IMR-90 (cell line): ENCODE data around the gene ROBO1. TPM values are rescaled to one million over a fixed set of nuclear protein-coding genes. Genes with fewer than 3 reads are reported as not detected.

Source experiments
- ATAC-seq: fragments of 200-7000 bp; cut with Tn5 transposase; 2 replicates; pipeline ENCODE4 v1.9.1; 2020; ENCODE audit warnings: low read depth, mild to moderate bottlenecking, moderate library complexity
- BruUV-seq: library from RNA; stranded (reverse); fragments of 400-500 nt; replicated peaks from 2 replicates; lab custom pipeline; 2021; lab: Mats Ljungman, UMichigan
- CTCF ChIA-PET: fragments of 300-600 bp; formaldehyde crosslinking; extraction: SDS; loops from one replicate; lab custom pipeline; 2021; ENCODE audit warnings: antibody characterized with exemption; lab: Yijun Ruan, JAX
- POLR2A ChIA-PET: fragments of 300-600 bp; sonication (Branson Sonifier 250); formaldehyde crosslinking; loops from one replicate; lab custom pipeline; 2022; ENCODE audit warnings: antibody characterized with exemption; ENCODE audit not compliant: unreplicated experiment; lab: Charles Lee
- DNase-seq: peaks from one replicate; pipeline ENCODE4 v3.0.0; 2013
- H2AFZ ChIP-seq: replicated peaks from 2 replicates; pipeline ENCODE3; 2013; ENCODE audit warnings: low read length, mild to moderate bottlenecking; ENCODE audit not compliant: poor library complexity
- H2AK5ac ChIP-seq: 2 replicates; pipeline ENCODE4 v1.6.1; 2013; ENCODE audit warnings: low read depth, low read length, inconsistent platforms
- H2AK9ac ChIP-seq: replicated peaks from 2 replicates; pipeline ENCODE3; 2013; ENCODE audit warnings: mild to moderate bottlenecking, low read depth, low read length, moderate library complexity; ENCODE audit not compliant: poor library complexity
- H2BK120ac ChIP-seq: 2 replicates; pipeline ENCODE4 v1.6.1; 2013; ENCODE audit warnings: low read depth, low read length, inconsistent platforms
- H2BK15ac ChIP-seq: 3 replicates; pipeline ENCODE4 v1.6.1; 2013; ENCODE audit warnings: low read depth, low read length, inconsistent platforms
- H2BK20ac ChIP-seq: 2 replicates; pipeline ENCODE4 v1.6.1; 2013; ENCODE audit warnings: low read depth, mild to moderate bottlenecking, inconsistent platforms, low read length, moderate library complexity
- H2BK5ac ChIP-seq: 2 replicates; pipeline ENCODE4 v1.6.1; 2013; ENCODE audit warnings: mild to moderate bottlenecking, low read depth, low read length, inconsistent platforms; ENCODE audit not compliant: poor library complexity, severe bottlenecking
- H3K14ac ChIP-seq: replicated peaks from 2 replicates; pipeline ENCODE4 v1.6.1; 2013; ENCODE audit warnings: low read depth, low read length, inconsistent platforms
- H3K18ac ChIP-seq: 2 replicates; pipeline ENCODE4 v1.6.1; 2013; ENCODE audit warnings: low read depth, low read length, control low read depth
- H3K23ac ChIP-seq: 2 replicates; pipeline ENCODE4 v1.6.1; 2013; ENCODE audit warnings: low read depth, low read length, inconsistent platforms
- H3K27ac ChIP-seq: 2 replicates; pipeline ENCODE4 v1.5.1; 2013; ENCODE audit warnings: mild to moderate bottlenecking, control low read depth, low read length; ENCODE audit not compliant: insufficient read depth
- H3K27me3 ChIP-seq: 2 replicates; pipeline ENCODE4 v1.6.1; 2013; ENCODE audit warnings: low read length; ENCODE audit not compliant: control insufficient read depth, insufficient read depth
- H3K36me3 ChIP-seq: 2 replicates; pipeline ENCODE4 v1.6.1; 2013; ENCODE audit warnings: low read length, mixed read lengths; ENCODE audit not compliant: control insufficient read depth, insufficient read depth
- H3K4ac ChIP-seq: 2 replicates; pipeline ENCODE4 v1.6.1; 2013; ENCODE audit warnings: low read depth, low read length, inconsistent platforms
- H3K4me1 ChIP-seq: 2 replicates; pipeline ENCODE4 v1.6.1; 2013; ENCODE audit warnings: low read length, mixed read lengths; ENCODE audit not compliant: control insufficient read depth, insufficient read depth
- H3K4me2 ChIP-seq: 2 replicates; pipeline ENCODE4 v1.6.1; 2013; ENCODE audit warnings: low read depth, mild to moderate bottlenecking, control low read depth, low read length, moderate library complexity
- H3K4me3 ChIP-seq: 2 replicates; pipeline ENCODE4 v1.5.1; 2013; ENCODE audit warnings: low read depth, mild to moderate bottlenecking, control low read depth, low read length, moderate library complexity; ENCODE audit not compliant: insufficient read depth
- H3K56ac ChIP-seq: 2 replicates; pipeline ENCODE4 v1.6.1; 2013; ENCODE audit warnings: low read length, inconsistent platforms; ENCODE audit not compliant: insufficient read depth; ENCODE audit errors: extremely low read depth
- H3K79me1 ChIP-seq, 2 experiments: 2 replicates each; pipeline ENCODE4 v1.6.1; 2013; ENCODE audit warnings: low read length in 2 of 2, inconsistent platforms in 1 of 2, low read depth in 1 of 2
- H3K9ac ChIP-seq: 2 replicates; pipeline ENCODE4 v1.6.1; 2013; ENCODE audit warnings: low read depth, low read length, control low read depth
- H3K9me1 ChIP-seq: 2 replicates; pipeline ENCODE4 v1.6.1; 2013; ENCODE audit warnings: low read length, inconsistent platforms; ENCODE audit not compliant: insufficient read depth
- H3K9me3 ChIP-seq: 2 replicates; pipeline ENCODE4 v1.6.1; 2013; ENCODE audit warnings: low read length; ENCODE audit not compliant: control insufficient read depth, insufficient read depth
- H4K20me1 ChIP-seq: 2 replicates; pipeline ENCODE4 v1.6.1; 2013; ENCODE audit warnings: low read length, inconsistent platforms; ENCODE audit not compliant: insufficient read depth
- H4K5ac ChIP-seq: 2 replicates; pipeline ENCODE4 v1.6.1; 2013; ENCODE audit warnings: mild to moderate bottlenecking, low read depth, low read length, control low read depth
- H4K8ac ChIP-seq, 2 experiments: 2 replicates each; pipeline ENCODE4 v1.6.1; 2013; ENCODE audit warnings: low read depth in 2 of 2, low read length in 2 of 2, control low read depth in 1 of 2, inconsistent platforms in 1 of 2
- H4K91ac ChIP-seq: 2 replicates; pipeline ENCODE4 v1.6.1; 2013; ENCODE audit warnings: low read depth, low read length, inconsistent platforms; ENCODE audit not compliant: insufficient read depth
- CEBPB ChIP-seq: IDR thresholded peaks from 2 replicates; pipeline ENCODE4 v1.6.1; 2012; ENCODE audit warnings: low read depth, low read length, improper control_type of control experiment
- CHD1 ChIP-seq: IDR thresholded peaks from 2 replicates; pipeline ENCODE4 v1.6.1; 2012; ENCODE audit warnings: low read depth, low read length, improper control_type of control experiment
- CTCF ChIP-seq: conservative IDR thresholded peaks from 2 replicates; pipeline ENCODE4 v1.5.1; 2012; ENCODE audit warnings: mild to moderate bottlenecking, low read depth, low read length, improper control_type of control experiment
- FOS ChIP-seq: fragments of 150-350 bp; IDR thresholded peaks from 2 replicates; pipeline ENCODE4 v1.6.1; 2016; ENCODE audit warnings: low read depth, low read length
- MAFK ChIP-seq: IDR thresholded peaks from 2 replicates; pipeline ENCODE4 v1.6.1; 2012; ENCODE audit warnings: low read depth, low read length, improper control_type of control experiment
- MAZ ChIP-seq: IDR thresholded peaks from 2 replicates; pipeline ENCODE4 v1.6.1; 2012; ENCODE audit warnings: low read depth, mild to moderate bottlenecking, low read length, improper control_type of control experiment, moderate library complexity, borderline replicate concordance
- POLR2A ChIP-seq: IDR thresholded peaks from 2 replicates; pipeline ENCODE4 v1.6.1; 2012; ENCODE audit warnings: mild to moderate bottlenecking, low read depth, low read length
- SMC3 ChIP-seq: fragments of 150-350 bp; IDR thresholded peaks from 2 replicates; pipeline ENCODE4 v1.6.1; 2016; ENCODE audit warnings: low read depth, mild to moderate bottlenecking, antibody characterized with exemption, low read length, moderate library complexity
- WGBS, 2 experiments: methylation state at CpG; one replicate each; pipeline versions ENCODE4 v1.1.5 to v1.1.7; 2013; ENCODE audit warnings: missing lambda C conversion rate in 2 of 2; ENCODE audit not compliant: insufficient read length in 1 of 2; ENCODE audit errors: extremely low coverage in 2 of 2; 5-methylcytosine and 5-hydroxymethylcytosine counted together
- dilution Hi-C: fragments of 300-500 bp; cut with HindIII; formaldehyde crosslinking; loops from one replicate; pipeline ENCODE4 v1.14.3; 2018; ENCODE audit warnings: low sequenced_read_pairs; ENCODE audit not compliant: unreplicated experiment
- in situ Hi-C: fragments of 300-500 bp; cut with MboI; formaldehyde crosslinking; loops from 3 replicates; pipeline ENCODE4 v1.14.3; 2019; ENCODE audit warnings: low sequenced_read_pairs, inconsistent platforms, mixed read lengths
- intact Hi-C: fragments of 100-400 bp; cut with micrococcal nuclease; formaldehyde crosslinking; loops from 2 replicates; pipeline ENCODE4 v1.10.0; 2022
- polyA plus RNA-seq, 3 experiments: library from polyadenylated mRNA; depleted of rRNA; stranded (reverse); fragments of >200 nt; gene quantifications; 2 replicates each; pipeline ENCODE4 v1.2.3, GENCODE V29; 2012; ENCODE audit warnings: low replicate concordance in 1 of 3
- total RNA-seq: library from RNA; depleted of rRNA; stranded (reverse); fragments of >200 nt; gene quantifications from 2 replicates; pipeline ENCODE4 v1.2.3, GENCODE V29; 2012
- TF ChIP-seq, protein P1 (sequence below): fragments of 150-350 bp; IDR thresholded peaks from 2 replicates; pipeline ENCODE4 v1.6.1; 2016; ENCODE audit warnings: low read depth, mild to moderate bottlenecking, low read length, moderate library complexity, borderline replicate concordance

ROBO1 gene
- total and polyA plus RNA-seq, 2 of the 4 experiments (the other 2 are of a cell fraction) = 24.1 to 53.9 TPM

DNA sequence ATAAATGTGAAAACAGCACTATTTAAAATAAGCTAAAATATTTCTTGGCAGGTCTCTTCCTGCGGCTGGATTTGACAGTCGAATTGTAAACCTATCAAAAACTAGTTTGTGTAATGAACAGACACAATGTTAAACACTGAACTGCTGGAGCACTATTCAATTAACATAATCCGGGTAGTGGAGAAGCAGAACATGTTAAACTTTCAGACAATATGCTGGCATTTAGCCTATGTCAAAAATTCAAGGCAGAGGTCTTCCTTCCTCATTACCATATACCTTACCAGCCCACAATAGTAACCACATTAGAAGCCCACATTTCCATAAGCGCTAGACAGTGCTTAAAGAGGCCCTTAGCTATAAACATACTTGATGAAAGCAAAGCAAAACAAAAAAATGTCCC, 1042.9 kb downstream of the ROBO1 start:
- TF ChIP-seq SMC3 (no peak), CTCF (no peak), CHD1 (no peak), MAZ (no peak), FOS (no peak), POLR2A (no peak), MAFK (no peak), CEBPB (no peak)
- TF ChIP-seq, protein P1, sequence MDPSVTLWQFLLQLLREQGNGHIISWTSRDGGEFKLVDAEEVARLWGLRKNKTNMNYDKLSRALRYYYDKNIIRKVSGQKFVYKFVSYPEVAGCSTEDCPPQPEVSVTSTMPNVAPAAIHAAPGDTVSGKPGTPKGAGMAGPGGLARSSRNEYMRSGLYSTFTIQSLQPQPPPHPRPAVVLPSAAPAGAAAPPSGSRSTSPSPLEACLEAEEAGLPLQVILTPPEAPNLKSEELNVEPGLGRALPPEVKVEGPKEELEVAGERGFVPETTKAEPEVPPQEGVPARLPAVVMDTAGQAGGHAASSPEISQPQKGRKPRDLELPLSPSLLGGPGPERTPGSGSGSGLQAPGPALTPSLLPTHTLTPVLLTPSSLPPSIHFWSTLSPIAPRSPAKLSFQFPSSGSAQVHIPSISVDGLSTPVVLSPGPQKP = no peak
- Histone ChIP-seq H3K27ac (no peak overlapping the region), H3K36me3 (no peaks in the 10 kb centered on the region), H2AK9ac (no peak overlapping the region), H3K4me2 (peak overlapping the region; percentile 58; the same call in 1 of the 2 replicates), H3K9ac (no peak overlapping the region), H2AK5ac (no peak overlapping the region), H3K23ac (no peak overlapping the region; the same call in 1 of the 2 replicates), H3K9me1 (no peaks in the 10 kb centered on the region), H3K9me3 (no peaks in the 10 kb centered on the region), H3K4me1 (peaks cover 2% of the 10 kb centered on the region), H4K5ac (no peak overlapping the region), H3K4ac (no peak overlapping the region; the same call in 1 of the 2 replicates), H4K20me1 (no peaks in the 10 kb centered on the region), H2BK120ac (no peak overlapping the region), H2AFZ (no peak overlapping the region), H3K56ac (no peak overlapping the region), H3K27me3 (no peaks in the 10 kb centered on the region), H2BK15ac (no peak overlapping the region), H3K79me1 (no peaks in the 10 kb centered on the region; a peak in 1 of 4 replicates), H2BK5ac (no peak overlapping the region), H3K4me3 (no peak overlapping the region), H3K18ac (no peak overlapping the region; the same call in 1 of the 2 replicates), H3K14ac (no peak overlapping the region), H2BK20ac (no peak overlapping the region), H4K91ac (no peak overlapping the region), H4K8ac (0 out of 4 replicates have a peak overlapping the region, but pooled peaks of 1 of the 2 experiments have one; percentile 47)
- CTCF ChIA-PET = interaction anchor here (0.6 kb wide), 1 partner anchor 394 kb away, joined by 4 read pairs; no protein-coding TSS in a partner anchor
- no CpG with 5 or more reads among the region's 4 CpGs for WGBS, 2 experiments
- ATAC-seq (peak; percentile 66), DNase-seq (no peak)
- in situ Hi-C loops = no loop called here
- dilution Hi-C loops = no loop called here
- POLR2A ChIA-PET = no interaction called here
- intact Hi-C loops = no loop called here
- BruUV-seq = no TSS peak
